Prostate gland (tissue), 2 donors: ENCODE data around the gene OR13H1. TPM values are rescaled to one million over a fixed set of nuclear protein-coding genes. Genes with fewer than 3 reads are reported as not detected.

Source experiments
- DNase-seq: peaks from one replicate; pipeline ENCODE4 v3.0.0-alpha.2; 2019; ENCODE audit warnings: low spot score
- H3K27ac ChIP-seq, 2 donors: fragments of 200-600 bp; sonication (generic); 2 replicates each; pipeline ENCODE4 v1.5.1; 2017 to 2019
- H3K27me3 ChIP-seq: fragments of 200-600 bp; sonication (generic); replicated peaks from 2 replicates; pipeline ENCODE4 v1.5.1; 2019; ENCODE audit not compliant: insufficient read depth
- H3K36me3 ChIP-seq, 2 donors: fragments of 200-600 bp; sonication (generic); 1 replicate in 1 of 2; 2 replicates in 1 of 2; pipeline versions ENCODE4 v1.5.1 to v1.8.1; 2017 to 2019
- H3K4me1 ChIP-seq: fragments of 200-600 bp; sonication (generic); replicated peaks from 2 replicates; pipeline ENCODE4 v1.5.1; 2019
- H3K4me3 ChIP-seq, 2 donors: fragments of 200-600 bp; sonication (generic); 2 replicates each; pipeline ENCODE4 v1.5.1; 2017 to 2019
- H3K9me3 ChIP-seq: fragments of 200-600 bp; sonication (generic); 2 replicates; pipeline ENCODE4 v1.5.1; 2017
- CTCF ChIP-seq, 4 experiments: fragments of 200-600 bp in 2 of 4; fragments of 450-650 bp in 2 of 4; sonication (generic) in 2 of 4; IDR thresholded peaks; 1 replicate in 3 of 4; 2 replicates in 1 of 4; pipeline ENCODE4 v1.5.1; 2016 to 2019; ENCODE audit warnings: antibody characterized with exemption in 4 of 4, mild to moderate bottlenecking in 2 of 4, moderate library complexity in 2 of 4
- POLR2A ChIP-seq: fragments of 450-650 bp; IDR thresholded peaks from one replicate; pipeline ENCODE4 v1.6.1; 2016; ENCODE audit warnings: antibody characterized with exemption, mild to moderate bottlenecking
- POLR2AphosphoS5 ChIP-seq: sonication (generic); formaldehyde crosslinking; IDR thresholded peaks from one replicate; pipeline ENCODE4 v1.6.1; 2017; ENCODE audit warnings: antibody characterized with exemption
- WGBS: methylation state at CpG from one replicate; pipeline ENCODE4 v1.1.5; 2018; 5-methylcytosine and 5-hydroxymethylcytosine counted together
- intact Hi-C: fragments of 100-400 bp; cut with DNase I; formaldehyde crosslinking; loops from one replicate; pipeline ENCODE4 v1.14.2; 2022
- total RNA-seq, 2 donors: library from RNA; depleted of rRNA; stranded (reverse); fragments of >200 nt; gene quantifications; one replicate each; pipeline ENCODE4 v1.1.0, GENCODE V29; 2016

OR13H1 gene
- total RNA-seq, 2 donors from 2014 or later = not detected

DNA sequence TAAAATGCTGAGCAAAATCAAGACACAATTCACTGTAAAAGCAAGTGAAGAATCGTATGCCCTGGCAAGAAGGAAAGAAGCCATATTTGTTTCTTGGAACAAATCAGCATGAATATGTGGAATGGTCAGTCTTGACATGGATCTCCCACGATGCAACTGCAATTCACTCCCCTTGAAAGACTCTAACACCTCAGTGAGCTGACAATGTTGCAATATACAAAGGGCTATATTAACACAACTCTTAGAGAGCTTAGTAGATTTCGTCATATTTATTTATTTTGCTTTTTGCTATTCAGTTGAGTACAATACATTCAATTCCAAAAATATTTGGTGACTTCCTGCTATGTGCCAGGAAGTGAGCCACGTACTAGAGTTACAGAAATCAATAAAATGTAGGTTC lies 14.7 kb downstream of the OR13H1 start:
- Histone ChIP-seq H3K27me3 (no peaks in the 10 kb centered on the region), H3K27ac (no peak overlapping the region), H3K4me1 (no peaks in the 10 kb centered on the region), H3K9me3 (no peaks in the 10 kb centered on the region), H3K4me3 (no peak overlapping the region), H3K36me3 (no peaks in the 10 kb centered on the region)
- DNase-seq = no peak
- TF ChIP-seq POLR2A (no peak), POLR2AphosphoS5 (no peak), CTCF (IDR thresholded peaks at IDR 0.05) (no peak)
- intact Hi-C loops = no loop called here
- WGBS = 86% methylated on average over 4 of the region's 4 CpGs

- H3K4me1 ChIP-seq = no peaks in the 10 kb centered on the region
- intact Hi-C loops = no loop called here
- WGBS = 71% methylated on average over 2 of the region's 2 CpGs
- no peak for TF ChIP-seq CTCF (IDR thresholded peaks at IDR 0.05)
- TF ChIP-seq POLR2AphosphoS5 = no peak
- H3K4me3 ChIP-seq = no peak overlapping the region
- no peaks in the 10 kb centered on the region for H3K27me3 ChIP-seq
- no peak for DNase-seq
- no peak overlapping the region for H3K27ac ChIP-seq
- no peaks in the 10 kb centered on the region for H3K36me3 ChIP-seq
- H3K9me3 ChIP-seq = no peaks in the 10 kb centered on the region
These were observed 20.8 kb downstream of the OR13H1 start for GRCh38 chrX:131564553-131565229.

- intact Hi-C loops = no loop called here
- H3K4me3 ChIP-seq = no peak overlapping the region
- no peak for DNase-seq
- H3K36me3 ChIP-seq = no peaks in the 10 kb centered on the region
- H3K9me3 ChIP-seq = no peaks in the 10 kb centered on the region
- TF ChIP-seq POLR2A (no peak), CTCF (IDR thresholded peaks at IDR 0.05) (no peak), POLR2AphosphoS5 (no peak)
- 27% methylated on average over 4 of the region's 4 CpGs for WGBS
- H3K27ac ChIP-seq = no peak overlapping the region
- H3K27me3 ChIP-seq = no peaks in the 10 kb centered on the region
- no peaks in the 10 kb centered on the region for H3K4me1 ChIP-seq
These were observed 22.0 kb downstream of the OR13H1 start for GRCh38 chrX:131565909-131566308.

- Histone ChIP-seq H3K9me3 (no peaks in the 10 kb centered on the region), H3K36me3 (no peaks in the 10 kb centered on the region), H3K27ac (no peak overlapping the region), H3K4me3 (no peak overlapping the region), H3K27me3 (no peaks in the 10 kb centered on the region), H3K4me1 (no peaks in the 10 kb centered on the region)
- TF ChIP-seq POLR2AphosphoS5 (no peak), POLR2A (no peak)
- intact Hi-C loops = no loop called here
- DNase-seq = no peak
These were observed 27.5 kb downstream of the OR13H1 start for GRCh38 chrX:131571348-131571747.

DNA sequence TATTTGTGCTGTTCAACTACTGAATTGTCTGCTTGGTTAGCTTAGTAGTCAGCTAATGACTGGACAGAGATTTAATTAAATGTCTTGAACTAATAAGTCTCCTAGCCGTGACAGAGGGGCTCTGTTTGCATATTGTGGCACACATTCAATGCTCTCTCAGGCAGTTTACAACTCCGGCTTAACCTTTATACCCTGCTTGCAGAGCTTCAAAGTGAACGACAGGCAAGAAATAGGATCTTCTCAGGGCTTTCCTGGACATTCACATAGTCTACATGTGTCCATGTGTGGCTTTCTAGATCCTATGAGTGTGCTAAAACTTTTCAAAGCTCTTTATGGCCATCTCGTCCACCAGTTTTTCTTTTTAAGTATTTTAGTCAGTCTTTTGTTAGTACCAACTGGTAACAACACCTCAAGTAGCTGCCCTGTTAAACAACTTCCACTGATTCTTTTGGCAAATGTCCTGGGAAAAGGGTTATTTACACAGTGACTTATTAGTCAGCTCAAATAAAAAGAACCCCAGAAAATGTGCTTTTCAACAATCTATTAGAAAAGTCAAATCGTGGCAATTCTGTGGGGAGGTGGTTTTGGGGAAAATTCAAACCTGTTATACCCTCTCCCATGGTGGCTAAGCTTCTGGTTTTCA lies 28.6 kb downstream of the OR13H1 start:
- 31% methylated on average over 5 of the region's 5 CpGs for WGBS
- no peak overlapping the region for H3K27ac ChIP-seq
- H3K4me3 ChIP-seq = no peak overlapping the region
- DNase-seq = no peak
- no peaks in the 10 kb centered on the region for H3K36me3 ChIP-seq
- no peaks in the 10 kb centered on the region for H3K27me3 ChIP-seq
- no peaks in the 10 kb centered on the region for H3K9me3 ChIP-seq
- intact Hi-C loops = no loop called here
- no peak for TF ChIP-seq POLR2AphosphoS5
- no peak for TF ChIP-seq CTCF (IDR thresholded peaks at IDR 0.05)
- no peak for TF ChIP-seq POLR2A
- no peaks in the 10 kb centered on the region for H3K4me1 ChIP-seq
